ENCODE data around the gene DOCK6. TPM values are rescaled to one million over a fixed set of nuclear protein-coding genes. Genes with fewer than 3 reads are reported as not detected.

Gene DOCK6
- total RNA-seq, 1 experiment from 2014 or later = 88.8 TPM

DNA sequence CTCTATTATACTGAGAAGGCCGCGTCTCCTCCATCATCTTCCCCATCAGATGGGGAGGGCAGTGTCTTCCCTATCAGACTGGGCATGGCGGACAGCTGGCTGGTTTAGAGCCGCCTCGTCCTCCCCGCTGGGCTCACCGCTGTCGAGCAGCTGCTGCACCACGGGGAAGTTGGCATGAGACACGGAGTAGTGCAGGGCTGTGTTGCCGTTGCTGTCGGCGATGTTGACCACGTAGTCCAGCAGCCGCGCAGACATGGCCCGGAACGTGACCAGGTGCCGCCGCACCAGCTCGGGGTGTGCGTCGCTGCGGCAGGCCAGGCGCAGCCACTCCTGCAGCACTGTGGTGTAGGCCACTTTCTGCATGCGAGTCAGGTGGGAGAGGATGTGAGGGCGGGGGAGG is 88.0 kb downstream of the DOCK6 start (continued):
- TF ChIP-seq, protein P1, sequence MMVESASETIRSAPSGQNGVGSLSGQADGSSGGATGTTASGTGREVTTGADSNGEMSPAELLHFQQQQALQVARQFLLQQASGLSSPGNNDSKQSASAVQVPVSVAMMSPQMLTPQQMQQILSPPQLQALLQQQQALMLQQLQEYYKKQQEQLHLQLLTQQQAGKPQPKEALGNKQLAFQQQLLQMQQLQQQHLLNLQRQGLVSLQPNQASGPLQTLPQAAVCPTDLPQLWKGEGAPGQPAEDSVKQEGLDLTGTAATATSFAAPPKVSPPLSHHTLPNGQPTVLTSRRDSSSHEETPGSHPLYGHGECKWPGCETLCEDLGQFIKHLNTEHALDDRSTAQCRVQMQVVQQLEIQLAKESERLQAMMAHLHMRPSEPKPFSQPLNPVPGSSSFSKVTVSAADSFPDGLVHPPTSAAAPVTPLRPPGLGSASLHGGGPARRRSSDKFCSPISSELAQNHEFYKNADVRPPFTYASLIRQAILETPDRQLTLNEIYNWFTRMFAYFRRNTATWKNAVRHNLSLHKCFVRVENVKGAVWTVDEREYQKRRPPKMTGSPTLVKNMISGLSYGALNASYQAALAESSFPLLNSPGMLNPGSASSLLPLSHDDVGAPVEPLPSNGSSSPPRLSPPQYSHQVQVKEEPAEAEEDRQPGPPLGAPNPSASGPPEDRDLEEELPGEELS (CRISPR knock-in tag; IDR thresholded peaks at IDR 0.05) = 0 out of 2 replicates have a peak, but pooled peaks have one; percentile 14

DNA sequence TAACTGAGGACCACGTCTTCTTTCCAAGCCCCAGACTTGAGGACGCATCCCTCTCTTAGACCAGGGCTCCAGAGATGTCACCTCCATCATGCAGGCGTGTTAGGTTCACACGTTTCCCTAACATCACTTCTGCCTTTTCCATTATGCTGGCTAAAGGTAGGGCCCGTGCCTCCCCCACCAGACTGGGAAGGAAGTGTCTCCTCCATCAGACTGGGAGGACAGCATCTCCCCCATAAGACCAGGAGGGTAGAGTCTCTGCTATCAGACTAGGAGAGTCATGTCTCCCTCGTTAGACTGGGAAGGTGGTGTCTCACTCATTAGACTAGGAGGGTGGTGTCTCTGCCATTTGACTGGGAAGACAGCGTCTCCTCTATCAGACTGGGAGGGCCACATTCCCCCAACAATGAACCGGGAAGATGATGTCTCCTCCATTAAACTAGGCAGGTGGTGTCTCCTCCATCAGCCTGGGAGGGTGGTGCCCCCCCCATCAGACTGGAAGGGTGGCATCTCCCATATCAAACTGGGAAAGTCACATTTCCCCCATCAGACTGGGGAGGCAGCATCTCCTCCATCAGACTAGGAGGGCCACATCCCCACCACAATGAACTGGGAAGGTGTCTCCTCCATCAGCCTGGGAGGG is 88.7 kb downstream of the DOCK6 start:
- Mint-ChIP-seq H3K36me3 (peaks cover 20% of the 10 kb centered on the region), H3K9me3 (no peaks in the 10 kb centered on the region), H3K4me1 (no peaks in the 10 kb centered on the region), H3K4me3 (no peak overlapping the region), H3K27me3 (ENCODE audit: low read depth) (no peaks in the 10 kb centered on the region), H3K27ac (no peak overlapping the region)
- POLR2A ChIA-PET = no interaction called here
- CTCF ChIA-PET = no interaction called here
- TF ChIP-seq NFYB (CRISPR knock-in tag; conservative IDR thresholded peaks at IDR 0.05; ENCODE audit: low read depth) = no peak
- TF ChIP-seq FOXK1 (CRISPR knock-in tag; IDR thresholded peaks at IDR 0.05) = no peak
- TF ChIP-seq RORB (CRISPR knock-in tag; IDR thresholded peaks at IDR 0.05) = no peak
- TF ChIP-seq TCF7 (CRISPR knock-in tag; IDR thresholded peaks at IDR 0.05; ENCODE audit: low read depth) = no peak
- TF ChIP-seq, protein P1 (CRISPR knock-in tag; IDR thresholded peaks at IDR 0.05) = no peak
- TF ChIP-seq TP53 (CRISPR knock-in tag; IDR thresholded peaks at IDR 0.05) = no peak
- no peak for TF ChIP-seq MYBL2 (CRISPR knock-in tag; IDR thresholded peaks at IDR 0.05)
- no peak for TF ChIP-seq NR2C2 (CRISPR knock-in tag; IDR thresholded peaks at IDR 0.05)
- no peak for TF ChIP-seq KAT7 (CRISPR knock-in tag; IDR thresholded peaks at IDR 0.05; ENCODE audit: borderline replicate concordance)
- no peak for TF ChIP-seq IRF1 (CRISPR knock-in tag; IDR thresholded peaks at IDR 0.05)
- no peak for TF ChIP-seq ETV6 (CRISPR knock-in tag; IDR thresholded peaks at IDR 0.05)
- TF ChIP-seq, protein P2, sequence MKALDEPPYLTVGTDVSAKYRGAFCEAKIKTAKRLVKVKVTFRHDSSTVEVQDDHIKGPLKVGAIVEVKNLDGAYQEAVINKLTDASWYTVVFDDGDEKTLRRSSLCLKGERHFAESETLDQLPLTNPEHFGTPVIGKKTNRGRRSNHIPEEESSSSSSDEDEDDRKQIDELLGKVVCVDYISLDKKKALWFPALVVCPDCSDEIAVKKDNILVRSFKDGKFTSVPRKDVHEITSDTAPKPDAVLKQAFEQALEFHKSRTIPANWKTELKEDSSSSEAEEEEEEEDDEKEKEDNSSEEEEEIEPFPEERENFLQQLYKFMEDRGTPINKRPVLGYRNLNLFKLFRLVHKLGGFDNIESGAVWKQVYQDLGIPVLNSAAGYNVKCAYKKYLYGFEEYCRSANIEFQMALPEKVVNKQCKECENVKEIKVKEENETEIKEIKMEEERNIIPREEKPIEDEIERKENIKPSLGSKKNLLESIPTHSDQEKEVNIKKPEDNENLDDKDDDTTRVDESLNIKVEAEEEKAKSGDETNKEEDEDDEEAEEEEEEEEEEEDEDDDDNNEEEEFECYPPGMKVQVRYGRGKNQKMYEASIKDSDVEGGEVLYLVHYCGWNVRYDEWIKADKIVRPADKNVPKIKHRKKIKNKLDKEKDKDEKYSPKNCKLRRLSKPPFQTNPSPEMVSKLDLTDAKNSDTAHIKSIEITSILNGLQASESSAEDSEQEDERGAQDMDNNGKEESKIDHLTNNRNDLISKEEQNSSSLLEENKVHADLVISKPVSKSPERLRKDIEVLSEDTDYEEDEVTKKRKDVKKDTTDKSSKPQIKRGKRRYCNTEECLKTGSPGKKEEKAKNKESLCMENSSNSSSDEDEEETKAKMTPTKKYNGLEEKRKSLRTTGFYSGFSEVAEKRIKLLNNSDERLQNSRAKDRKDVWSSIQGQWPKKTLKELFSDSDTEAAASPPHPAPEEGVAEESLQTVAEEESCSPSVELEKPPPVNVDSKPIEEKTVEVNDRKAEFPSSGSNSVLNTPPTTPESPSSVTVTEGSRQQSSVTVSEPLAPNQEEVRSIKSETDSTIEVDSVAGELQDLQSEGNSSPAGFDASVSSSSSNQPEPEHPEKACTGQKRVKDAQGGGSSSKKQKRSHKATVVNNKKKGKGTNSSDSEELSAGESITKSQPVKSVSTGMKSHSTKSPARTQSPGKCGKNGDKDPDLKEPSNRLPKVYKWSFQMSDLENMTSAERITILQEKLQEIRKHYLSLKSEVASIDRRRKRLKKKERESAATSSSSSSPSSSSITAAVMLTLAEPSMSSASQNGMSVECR (CRISPR knock-in tag; IDR thresholded peaks at IDR 0.05; ENCODE audit: borderline replicate concordance) = no peak
- no peak for TF ChIP-seq SP1 (CRISPR knock-in tag; conservative IDR thresholded peaks at IDR 0.05)
- TF ChIP-seq ZNF396 (CRISPR knock-in tag; IDR thresholded peaks at IDR 0.05; ENCODE audit: borderline replicate concordance) = no peak
- TF ChIP-seq OVOL2 (CRISPR knock-in tag; IDR thresholded peaks at IDR 0.05; ENCODE audit: borderline replicate concordance) = no peak
- DNase-seq (ENCODE audit: low spot score) (no peak), ATAC-seq (no peak)

Data from WTC11 (cell line).